GM18951 (cell line): ENCODE measurements around the gene SDHAF4.
"Not testable (repeated sequence)": the region's sequence is repeated elsewhere in the genome, so short reads cannot be mapped to it uniquely, and the experiment has no call there.

Experiments
- POLR2A ChIP-seq: IDR thresholded peaks from 4 replicates; pipeline ENCODE4 v1.6.1; 2011; ENCODE audit warnings: mild to moderate bottlenecking; ENCODE audit not compliant: insufficient read length, insufficient read depth; ENCODE audit errors: extremely low read depth
- in situ Hi-C: fragments of 300-500 bp; cut with MboI; formaldehyde crosslinking; loops from one replicate; pipeline ENCODE4 v1.12.0; 2022; ENCODE audit warnings: low sequenced_read_pairs, mixed read lengths, inconsistent platforms; ENCODE audit not compliant: unreplicated experiment

SDHAF4 gene

DNA sequence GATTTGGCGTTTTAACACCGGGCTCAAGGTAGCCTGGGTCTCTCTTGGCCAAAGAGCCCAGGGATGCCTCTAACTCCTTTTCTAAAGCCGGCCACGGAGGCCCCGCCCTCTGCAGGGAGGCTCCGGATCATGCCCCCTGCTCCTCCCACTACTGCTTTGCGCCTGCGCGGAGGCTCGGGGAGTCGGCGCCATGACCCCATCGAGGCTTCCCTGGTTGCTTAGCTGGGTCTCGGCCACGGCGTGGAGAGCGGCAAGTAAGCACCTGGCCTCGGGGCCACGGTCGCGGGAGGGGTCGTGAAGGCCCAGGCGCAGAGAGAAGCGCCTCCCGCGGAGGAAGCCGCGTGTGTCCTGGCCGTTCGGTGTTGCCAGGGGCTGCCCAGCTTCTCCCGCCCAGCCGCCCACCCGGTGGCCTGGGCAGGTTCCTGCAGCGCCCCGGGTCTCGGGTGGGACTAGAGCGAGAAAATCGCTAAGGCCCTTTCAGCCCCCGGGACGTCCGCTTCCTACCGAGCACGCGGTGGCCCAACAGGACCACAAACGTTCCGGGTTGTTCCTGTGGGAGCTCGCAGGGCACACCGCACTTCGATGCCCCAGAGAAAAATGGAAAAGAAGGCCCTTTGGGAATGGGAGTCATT lies at the start of gene SDHAF4:
Gene SDHAF4 (plus strand): TSS at position 180 of the 632 bp plus-strand sequence. CDS start 11 bp downstream, at position 191.
- TF ChIP-seq POLR2A, result peak; percentile 96
- in situ Hi-C loops, result no loop called here

DNA sequence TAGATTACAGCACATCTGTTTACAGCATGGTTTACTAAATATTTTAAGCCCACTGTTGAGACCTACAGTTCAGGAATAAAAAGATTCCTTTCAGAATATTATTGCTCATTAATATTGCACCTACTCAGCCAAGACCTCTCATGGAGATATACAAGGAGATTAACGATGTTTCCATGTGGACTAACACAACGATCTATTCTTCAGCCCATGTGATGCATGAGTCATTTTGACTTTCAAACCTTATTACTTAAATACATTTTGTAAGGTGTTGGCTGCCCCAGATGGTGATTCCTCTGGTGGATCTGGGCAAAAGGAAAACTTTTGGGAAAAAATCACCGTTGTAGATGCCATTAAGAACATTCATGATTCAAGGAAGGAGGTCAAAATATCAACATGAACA lies 48.0 kb upstream of the SDHAF4 start:
- no peak for TF ChIP-seq POLR2A
- in situ Hi-C loops, result no loop called here

- no peak for TF ChIP-seq POLR2A
- in situ Hi-C loops, result no loop called here
Measured at GRCh38 chr6:70520575-70520974, 46.2 kb upstream of the SDHAF4 start.

GRCh38 chr6:70524721-70525286 lies 41.9 kb upstream of the SDHAF4 start:
- TF ChIP-seq POLR2A, result no peak
- in situ Hi-C loops, result loop anchor here (25.0 kb wide), 1 partner anchor 162 kb away; no protein-coding TSS in a partner anchor

DNA sequence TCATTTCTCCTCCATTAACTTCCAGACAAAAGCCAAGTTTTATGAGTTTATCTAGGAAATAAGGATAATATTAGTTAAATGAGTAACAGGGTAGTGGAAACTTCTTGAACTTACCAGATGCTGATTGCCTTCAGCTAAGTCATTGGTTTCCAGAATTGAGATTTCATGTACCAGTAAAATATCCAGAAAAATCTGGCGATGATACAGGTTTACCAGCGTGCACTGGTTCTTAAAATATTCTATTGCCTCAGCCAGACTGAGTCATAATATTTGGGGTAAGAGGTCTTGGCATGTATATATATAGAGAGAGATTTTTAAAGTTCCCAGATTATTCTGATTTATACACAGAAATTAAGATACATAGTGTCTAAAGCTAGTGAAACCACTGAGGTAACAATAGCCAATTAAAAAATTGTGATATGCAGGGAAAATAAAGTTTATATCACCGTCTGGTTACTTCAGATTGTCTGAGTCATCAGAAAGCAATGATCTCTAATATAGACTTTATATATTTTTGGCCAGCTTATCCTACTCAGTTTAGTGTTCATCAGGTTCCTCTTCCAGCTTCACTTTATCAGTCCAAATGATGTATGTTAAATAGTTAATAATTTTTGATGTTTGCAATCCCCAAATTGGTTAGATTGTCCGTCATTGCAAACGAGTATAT lies 39.5 kb upstream of the SDHAF4 start:
- TF ChIP-seq POLR2A, result no peak
- in situ Hi-C loops, result loop anchor here (25.0 kb wide), 1 partner anchor 160 kb away; no protein-coding TSS in a partner anchor

DNA sequence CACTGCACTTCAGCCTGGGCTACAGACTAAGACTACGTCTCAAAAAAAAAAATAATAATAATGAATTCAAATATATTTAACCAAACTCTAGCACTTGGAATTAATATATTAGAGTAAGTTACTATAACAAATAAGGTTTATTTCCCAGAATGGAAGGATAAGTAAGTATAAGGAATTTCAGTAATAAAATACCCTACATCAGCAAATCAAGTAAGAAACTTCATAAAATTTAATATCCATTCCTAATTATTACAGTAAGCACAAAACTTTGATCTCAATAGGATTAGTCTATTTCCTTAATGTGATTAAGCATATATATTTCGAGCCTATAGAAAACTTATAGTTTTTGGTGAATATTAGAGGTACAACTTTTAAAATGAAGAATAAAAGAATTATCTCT lies 36.7 kb upstream of the SDHAF4 start:
- in situ Hi-C loops, result loop anchor here (25.0 kb wide), 1 partner anchor 157 kb away; no protein-coding TSS in a partner anchor
- no peak for TF ChIP-seq POLR2A

GRCh38 chr6:70531133-70531532 lies 35.6 kb upstream of the SDHAF4 start:
- no peak for TF ChIP-seq POLR2A
- in situ Hi-C loops, result loop anchor here (25.0 kb wide), 1 partner anchor 156 kb away; no protein-coding TSS in a partner anchor

DNA sequence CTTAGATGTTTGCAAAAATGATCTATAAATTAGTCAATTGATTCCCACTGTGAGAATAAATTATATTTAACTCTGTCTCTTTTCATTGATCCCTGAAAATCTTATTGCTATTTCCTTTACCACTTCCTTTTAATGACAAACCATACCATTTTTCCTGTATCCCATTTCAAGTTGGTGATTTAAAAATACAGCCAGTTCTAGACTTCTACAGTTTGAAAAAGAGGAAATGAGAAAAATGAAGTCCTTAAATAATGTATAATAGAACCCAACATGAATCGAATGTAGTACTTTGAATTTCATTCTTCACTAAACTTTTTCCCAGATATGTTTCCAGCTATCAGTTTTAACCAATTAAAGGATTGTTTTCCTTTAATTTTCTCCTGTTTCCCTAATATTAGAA lies 29.5 kb upstream of the SDHAF4 start:
- in situ Hi-C loops, result loop anchor here (25.0 kb wide), 1 partner anchor 150 kb away; no protein-coding TSS in a partner anchor
- no peak for TF ChIP-seq POLR2A

DNA sequence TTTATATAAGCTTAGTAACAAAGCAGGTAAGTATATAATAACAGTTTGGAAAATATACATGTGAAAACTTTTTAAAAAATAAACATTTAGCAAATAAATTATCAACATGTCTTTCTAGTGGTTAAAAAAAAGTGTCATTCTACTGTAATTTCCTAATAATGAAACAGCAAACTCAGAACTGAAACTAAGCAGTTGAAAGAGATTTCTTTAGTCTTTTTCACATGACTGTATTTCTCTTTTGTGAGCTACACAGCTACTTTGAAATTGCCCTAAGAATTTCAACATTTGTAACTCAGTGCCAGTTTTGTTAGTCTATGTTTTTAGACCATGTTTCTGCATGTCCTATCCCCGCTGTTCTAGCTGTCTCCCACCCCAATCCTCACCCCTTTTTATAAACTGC lies 28.4 kb upstream of the SDHAF4 start:
- TF ChIP-seq POLR2A, result no peak
- in situ Hi-C loops, result loop anchor here (25.0 kb wide), 1 partner anchor 149 kb away; no protein-coding TSS in a partner anchor

DNA sequence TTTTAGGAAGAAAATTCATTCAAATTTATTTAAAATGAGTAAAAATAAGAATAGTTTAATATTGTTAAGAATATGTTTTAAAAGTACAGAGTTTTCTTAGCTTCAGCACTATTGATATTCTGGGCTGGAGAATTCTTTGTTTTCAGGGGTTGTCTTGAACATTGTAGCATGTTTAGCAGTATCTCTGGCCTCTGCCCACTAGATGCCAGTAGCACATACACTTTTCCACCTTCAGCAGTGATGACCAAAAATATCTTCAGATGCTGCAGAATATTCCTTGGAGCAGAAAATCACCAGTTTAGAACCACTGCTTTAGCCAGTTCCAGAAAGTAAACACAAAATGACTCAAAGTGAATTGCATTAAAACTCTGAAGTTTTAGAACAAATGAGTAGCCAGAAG lies 19.4 kb upstream of the SDHAF4 start:
- no peak for TF ChIP-seq POLR2A
- in situ Hi-C loops, result loop anchor here (25.0 kb wide), 1 partner anchor 140 kb away; no protein-coding TSS in a partner anchor

DNA sequence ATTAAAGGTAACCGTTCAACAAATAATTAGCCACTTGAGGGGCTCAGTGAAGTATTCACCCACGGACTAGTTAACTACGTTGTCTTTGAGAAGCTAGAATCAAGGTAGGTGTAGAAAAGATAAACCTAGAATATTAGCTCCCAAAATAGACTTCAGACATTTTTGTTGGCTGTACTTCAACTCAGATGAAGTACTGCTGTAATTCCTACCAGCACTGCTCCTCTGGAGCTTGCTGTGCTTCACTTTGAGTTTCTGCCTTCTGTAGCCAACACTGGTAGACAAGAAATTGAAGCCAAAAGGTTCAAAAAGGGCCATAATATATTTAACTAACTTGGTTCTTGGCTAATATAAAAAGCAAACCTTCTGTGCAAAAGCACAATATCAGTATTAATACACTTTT lies 18.8 kb upstream of the SDHAF4 start:
- in situ Hi-C loops, result loop anchor here (25.0 kb wide), 1 partner anchor 139 kb away; no protein-coding TSS in a partner anchor
- TF ChIP-seq POLR2A, result no peak

- in situ Hi-C loops, result loop anchor here (25.0 kb wide), 1 partner anchor 138 kb away; no protein-coding TSS in a partner anchor
- TF ChIP-seq POLR2A, result no peak
Measured at GRCh38 chr6:70549327-70549726, 17.4 kb upstream of the SDHAF4 start.

- in situ Hi-C loops, result no loop called here
- TF ChIP-seq POLR2A, result no peak
Measured at GRCh38 chr6:70551566-70551965, 15.2 kb upstream of the SDHAF4 start.

DNA sequence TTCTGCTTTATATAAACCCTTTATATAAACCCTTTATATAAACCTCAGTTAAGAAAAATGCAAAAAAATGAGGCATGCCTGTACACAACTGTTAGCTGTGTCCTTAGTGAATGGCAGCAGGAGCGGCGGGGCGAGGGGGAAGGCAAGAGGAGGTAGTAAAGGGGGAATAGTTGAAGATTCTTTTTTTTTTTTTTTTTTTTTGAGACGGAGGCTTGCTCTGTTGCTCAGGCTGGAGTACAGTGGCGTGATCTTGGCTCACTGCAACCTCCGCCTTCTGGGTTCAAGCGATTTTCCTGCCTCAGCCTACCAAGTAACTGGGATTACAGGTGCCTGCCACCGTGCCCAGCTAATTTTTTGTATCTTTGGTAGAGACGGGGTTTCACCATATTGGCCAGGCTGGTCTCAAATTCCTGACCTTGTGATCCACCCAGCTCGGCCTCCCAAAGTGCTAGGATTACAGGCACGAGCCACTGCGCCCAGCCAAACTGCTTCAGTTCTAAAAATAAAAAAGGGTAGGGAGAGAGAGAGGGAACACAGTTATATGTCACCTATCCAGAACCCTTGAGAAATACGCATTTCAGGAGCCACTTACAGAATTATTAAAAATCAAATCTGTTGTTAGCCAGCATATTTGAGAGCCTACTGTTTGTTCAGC lies 14.3 kb upstream of the SDHAF4 start:
- in situ Hi-C loops, result not testable (repeated sequence)
